Gastroesophageal sphincter (tissue), 3 donors: ENCODE results near the gene MEP1B.

ENCODE experiments used
- CTCF ChIP-seq, 4 experiments: fragments of 200-600 bp in 2 of 4; fragments of 450-650 bp in 2 of 4; sonication (generic) in 1 of 4; IDR thresholded peaks; one replicate each; pipeline ENCODE4 v1.5.1; 2017 to 2019; ENCODE audit warnings: antibody characterized with exemption in 4 of 4, mild to moderate bottlenecking in 2 of 4, moderate library complexity in 2 of 4
- EP300 ChIP-seq: sonication (generic); formaldehyde crosslinking; IDR thresholded peaks from one replicate; pipeline ENCODE4 v1.6.1; 2017; ENCODE audit warnings: antibody characterized with exemption, mild to moderate bottlenecking
- POLR2A ChIP-seq, 2 donors: fragments of 450-650 bp; IDR thresholded peaks; one replicate each; pipeline ENCODE4 v1.6.1; 2017; ENCODE audit warnings: antibody characterized with exemption in 2 of 2, mild to moderate bottlenecking in 2 of 2, moderate library complexity in 1 of 2

DNA sequence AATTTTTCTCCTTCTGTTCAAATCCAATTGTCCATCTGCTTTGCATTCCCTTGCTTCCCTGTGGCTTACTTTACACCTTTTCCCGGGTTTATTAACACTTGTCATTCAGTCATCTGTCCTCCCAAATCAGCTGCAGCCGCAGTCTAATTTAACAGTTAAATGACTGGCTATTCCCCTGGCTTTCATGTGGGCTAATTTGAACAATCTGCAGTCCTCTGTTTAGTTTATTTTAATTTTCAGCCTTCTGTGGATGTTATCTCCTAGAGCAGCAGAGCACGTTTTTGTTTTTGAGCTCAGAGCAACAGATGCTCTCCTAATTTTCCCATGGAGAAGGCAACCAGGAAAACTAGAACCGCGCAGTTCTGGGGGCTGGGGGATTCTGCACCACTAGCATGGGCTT lies 55.0 kb downstream of the MEP1B start:
- TF ChIP-seq CTCF (IDR thresholded peaks at IDR 0.05) (no peak), EP300 (no peak), POLR2A (IDR thresholded peaks at IDR 0.05) (no peak)
